GM20000 (cell line): Measurements from ENCODE around the gene SMYD3.
"Not testable (repeated sequence)": the region's sequence is repeated elsewhere in the genome, so short reads cannot be mapped to it uniquely, and the experiment has no call there.

Experiments used
- DNase-seq: peaks from one replicate; pipeline ENCODE4 v3.0.0; 2012; ENCODE audit warnings: low spot score
- TF ChIP-seq, protein P1 (sequence below): IDR thresholded peaks from 2 replicates; pipeline ENCODE4 v1.5.1; 2012; ENCODE audit warnings: mild to moderate bottlenecking, control low read depth; ENCODE audit errors: extremely low read depth, missing control alignments

SMYD3 gene

GRCh38 chr1:246080031-246080430 lies 427.0 kb downstream of the SMYD3 start:
- DNase-seq = no peak
- TF ChIP-seq, protein P1, sequence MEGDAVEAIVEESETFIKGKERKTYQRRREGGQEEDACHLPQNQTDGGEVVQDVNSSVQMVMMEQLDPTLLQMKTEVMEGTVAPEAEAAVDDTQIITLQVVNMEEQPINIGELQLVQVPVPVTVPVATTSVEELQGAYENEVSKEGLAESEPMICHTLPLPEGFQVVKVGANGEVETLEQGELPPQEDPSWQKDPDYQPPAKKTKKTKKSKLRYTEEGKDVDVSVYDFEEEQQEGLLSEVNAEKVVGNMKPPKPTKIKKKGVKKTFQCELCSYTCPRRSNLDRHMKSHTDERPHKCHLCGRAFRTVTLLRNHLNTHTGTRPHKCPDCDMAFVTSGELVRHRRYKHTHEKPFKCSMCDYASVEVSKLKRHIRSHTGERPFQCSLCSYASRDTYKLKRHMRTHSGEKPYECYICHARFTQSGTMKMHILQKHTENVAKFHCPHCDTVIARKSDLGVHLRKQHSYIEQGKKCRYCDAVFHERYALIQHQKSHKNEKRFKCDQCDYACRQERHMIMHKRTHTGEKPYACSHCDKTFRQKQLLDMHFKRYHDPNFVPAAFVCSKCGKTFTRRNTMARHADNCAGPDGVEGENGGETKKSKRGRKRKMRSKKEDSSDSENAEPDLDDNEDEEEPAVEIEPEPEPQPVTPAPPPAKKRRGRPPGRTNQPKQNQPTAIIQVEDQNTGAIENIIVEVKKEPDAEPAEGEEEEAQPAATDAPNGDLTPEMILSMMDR = no peak

- no peak for DNase-seq
- TF ChIP-seq, protein P1 = no peak
Observed at GRCh38 chr1:246078888-246079252, 428.2 kb downstream of the SMYD3 start.

DNA sequence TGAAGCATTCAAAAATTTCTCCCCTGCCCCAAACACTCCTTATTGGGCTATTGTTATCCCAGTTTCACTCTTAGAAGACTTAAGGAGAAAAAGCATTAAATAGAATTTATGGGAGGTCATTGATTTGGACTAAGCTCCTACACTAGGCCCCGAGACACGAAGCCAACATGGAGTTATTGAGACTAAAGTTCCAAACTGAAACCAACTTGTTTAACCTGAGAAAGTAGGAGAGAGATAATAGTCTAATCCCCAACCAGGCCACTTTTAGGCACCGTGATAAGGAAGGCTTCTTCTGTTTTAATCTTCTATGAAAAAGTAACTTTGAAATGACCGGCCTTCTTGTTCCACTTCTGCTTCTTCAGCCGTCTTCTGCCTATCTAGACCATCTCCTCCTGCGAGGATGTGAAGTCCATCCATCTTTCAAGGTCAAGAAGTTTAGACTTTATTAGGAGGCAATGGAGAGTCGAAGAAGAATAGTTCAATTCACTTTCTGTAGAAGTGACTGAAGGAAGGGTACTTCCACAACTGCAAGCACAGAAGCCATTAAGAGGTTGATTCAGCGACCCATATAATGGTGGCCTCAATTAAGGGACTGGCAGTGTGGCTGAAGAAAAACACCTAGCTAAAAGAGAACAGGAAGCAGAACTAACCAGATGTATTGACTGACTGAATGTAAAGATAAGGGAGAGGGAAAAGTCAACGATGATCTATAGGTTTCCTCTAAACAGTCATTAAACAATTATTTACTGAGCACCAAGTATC lies 428.8 kb downstream of the SMYD3 start:
- no peak for DNase-seq
- TF ChIP-seq, protein P1 = no peak

- TF ChIP-seq, protein P1 = no peak
- no peak for DNase-seq
Observed at GRCh38 chr1:246077476-246077875, 429.6 kb downstream of the SMYD3 start.

DNA sequence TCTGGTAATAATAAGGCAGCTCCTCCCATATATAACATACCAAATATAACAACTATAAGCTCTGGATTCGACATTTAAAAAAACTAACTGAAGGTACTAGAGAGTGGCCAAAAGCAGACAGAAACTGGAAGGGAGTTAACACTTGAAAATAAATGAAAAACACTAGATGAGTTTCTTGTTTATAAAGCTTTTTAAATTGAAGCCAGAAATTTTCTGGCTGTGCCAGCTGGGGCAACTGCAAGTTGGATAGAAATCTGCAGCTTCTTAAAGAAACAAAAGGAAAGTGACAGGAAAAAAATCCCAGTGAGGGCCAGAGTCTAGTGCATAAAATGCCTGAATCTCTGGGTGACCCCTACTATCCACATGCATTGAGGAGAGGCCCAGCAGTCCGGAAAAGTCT lies 432.7 kb downstream of the SMYD3 start:
- no peak for DNase-seq
- TF ChIP-seq, protein P1 = no peak

GRCh38 chr1:246072456-246072955 lies 434.6 kb downstream of the SMYD3 start:
- TF ChIP-seq, protein P1 = no peak
- no peak for DNase-seq

- not testable (repeated sequence) for DNase-seq
Observed at GRCh38 chr1:246071981-246072380, 435.1 kb downstream of the SMYD3 start.

- DNase-seq = not testable (repeated sequence)
Observed at GRCh38 chr1:246071561-246071960, 435.5 kb downstream of the SMYD3 start.
